Measurements from ENCODE around the gene USP16.

USP16 gene

GRCh38 chr21:29085106-29085752 lies 60.8 kb downstream of the USP16 start:
- no peak for TF ChIP-seq CTCF (IDR thresholded peaks at IDR 0.05; ENCODE audit: insufficient read depth, low read length)
- TF ChIP-seq, protein P1, sequence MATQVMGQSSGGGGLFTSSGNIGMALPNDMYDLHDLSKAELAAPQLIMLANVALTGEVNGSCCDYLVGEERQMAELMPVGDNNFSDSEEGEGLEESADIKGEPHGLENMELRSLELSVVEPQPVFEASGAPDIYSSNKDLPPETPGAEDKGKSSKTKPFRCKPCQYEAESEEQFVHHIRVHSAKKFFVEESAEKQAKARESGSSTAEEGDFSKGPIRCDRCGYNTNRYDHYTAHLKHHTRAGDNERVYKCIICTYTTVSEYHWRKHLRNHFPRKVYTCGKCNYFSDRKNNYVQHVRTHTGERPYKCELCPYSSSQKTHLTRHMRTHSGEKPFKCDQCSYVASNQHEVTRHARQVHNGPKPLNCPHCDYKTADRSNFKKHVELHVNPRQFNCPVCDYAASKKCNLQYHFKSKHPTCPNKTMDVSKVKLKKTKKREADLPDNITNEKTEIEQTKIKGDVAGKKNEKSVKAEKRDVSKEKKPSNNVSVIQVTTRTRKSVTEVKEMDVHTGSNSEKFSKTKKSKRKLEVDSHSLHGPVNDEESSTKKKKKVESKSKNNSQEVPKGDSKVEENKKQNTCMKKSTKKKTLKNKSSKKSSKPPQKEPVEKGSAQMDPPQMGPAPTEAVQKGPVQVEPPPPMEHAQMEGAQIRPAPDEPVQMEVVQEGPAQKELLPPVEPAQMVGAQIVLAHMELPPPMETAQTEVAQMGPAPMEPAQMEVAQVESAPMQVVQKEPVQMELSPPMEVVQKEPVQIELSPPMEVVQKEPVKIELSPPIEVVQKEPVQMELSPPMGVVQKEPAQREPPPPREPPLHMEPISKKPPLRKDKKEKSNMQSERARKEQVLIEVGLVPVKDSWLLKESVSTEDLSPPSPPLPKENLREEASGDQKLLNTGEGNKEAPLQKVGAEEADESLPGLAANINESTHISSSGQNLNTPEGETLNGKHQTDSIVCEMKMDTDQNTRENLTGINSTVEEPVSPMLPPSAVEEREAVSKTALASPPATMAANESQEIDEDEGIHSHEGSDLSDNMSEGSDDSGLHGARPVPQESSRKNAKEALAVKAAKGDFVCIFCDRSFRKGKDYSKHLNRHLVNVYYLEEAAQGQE (IDR thresholded peaks at IDR 0.05; ENCODE audit: insufficient replicate concordance, low read depth) = no peak
- no peak for DNase-seq (ENCODE audit: low read depth in 1 of 2, low spot score in 1 of 2)
- no peak overlapping the region for H3K27ac ChIP-seq (replicated peaks)
- no peak overlapping the region for H3K4me3 ChIP-seq (replicated peaks; ENCODE audit: insufficient read depth, low read length)
- H3K27me3 ChIP-seq (ENCODE audit: insufficient read depth, poor library complexity, severe bottlenecking) = no peaks in the 10 kb centered on the region

DNA sequence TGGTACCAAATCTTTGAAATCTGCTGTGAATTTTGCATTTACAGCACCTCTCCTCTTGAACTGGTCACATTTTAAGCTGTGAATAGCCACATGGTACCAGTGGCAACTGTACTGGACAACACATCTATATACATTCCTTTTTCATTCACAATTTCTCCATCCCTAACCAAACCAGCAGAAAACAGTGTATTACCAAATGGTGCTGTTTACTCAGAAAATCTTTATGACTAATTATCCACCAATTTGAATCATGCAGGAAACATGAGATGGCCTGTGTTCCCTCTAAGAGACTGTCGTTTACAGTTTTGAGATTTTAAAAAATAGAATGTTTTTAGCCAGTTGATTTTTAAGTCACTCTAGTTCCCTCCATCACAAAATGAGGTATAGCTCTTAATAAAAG lies 66.6 kb downstream of the USP16 start:
- Histone ChIP-seq H3K4me3 (replicated peaks; ENCODE audit: insufficient read depth, low read length) (no peak overlapping the region), H3K27me3 (ENCODE audit: insufficient read depth, poor library complexity, severe bottlenecking) (no peaks in the 10 kb centered on the region), H3K27ac (replicated peaks) (no peak overlapping the region)
- DNase-seq (ENCODE audit: low read depth in 1 of 2, low spot score in 1 of 2) = no peak
- TF ChIP-seq POLR2AphosphoS5 (IDR thresholded peaks at IDR 0.05; ENCODE audit: low read depth) (no peak), SPI1 (IDR thresholded peaks at IDR 0.05; ENCODE audit: borderline replicate concordance, low read depth) (no peak), CTCF (IDR thresholded peaks at IDR 0.05; ENCODE audit: insufficient read depth, low read length) (no peak), GABPA (IDR thresholded peaks at IDR 0.05; ENCODE audit: low read depth) (no peak)
- TF ChIP-seq, protein P1 (IDR thresholded peaks at IDR 0.05; ENCODE audit: insufficient replicate concordance, low read depth) = no peak

DNA sequence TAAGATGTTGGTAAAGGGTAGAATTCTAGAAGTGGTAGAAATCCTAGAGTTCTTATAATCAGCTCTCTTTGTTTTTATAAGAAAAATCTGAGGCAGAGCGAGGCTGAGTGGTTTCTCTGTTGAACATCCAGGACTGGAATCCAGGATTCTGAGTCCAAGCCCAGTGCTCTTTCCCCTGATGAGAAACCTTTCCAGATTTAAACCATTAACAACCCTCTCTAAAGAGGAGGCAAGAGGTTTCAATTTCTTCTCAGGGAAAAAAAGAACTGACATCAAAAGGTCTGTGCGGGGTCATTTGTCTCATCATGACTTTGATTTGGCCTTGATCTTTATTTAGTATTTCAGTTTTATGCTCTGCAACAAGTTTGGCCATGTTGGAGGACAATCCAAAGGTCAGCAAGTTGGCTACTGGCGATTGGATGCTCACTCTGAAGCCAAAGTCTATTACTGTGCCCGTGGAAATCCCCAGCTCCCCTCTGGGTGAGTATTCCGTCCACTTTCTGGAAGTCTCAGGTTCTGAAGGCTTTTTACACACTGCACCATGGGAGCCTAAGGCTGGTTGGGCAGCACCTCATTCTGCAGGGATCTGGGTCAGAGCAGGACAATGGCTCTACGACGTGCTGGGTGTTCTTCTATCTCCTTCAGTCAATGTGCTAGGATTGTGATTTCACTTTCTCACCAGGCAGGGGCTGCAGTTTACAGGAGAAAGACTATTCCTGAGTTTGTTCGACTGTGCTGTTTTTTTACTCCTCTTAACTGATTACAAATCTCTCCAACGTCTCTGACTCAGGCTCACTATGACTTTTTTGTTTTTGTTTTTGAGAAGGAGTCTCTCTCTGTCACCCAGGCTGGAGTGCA lies 67.9 kb downstream of the USP16 start:
- H3K4me3 ChIP-seq (replicated peaks; ENCODE audit: insufficient read depth, low read length) = no peak overlapping the region
- H3K27ac ChIP-seq (replicated peaks) = no peak overlapping the region
- H3K27me3 ChIP-seq (ENCODE audit: insufficient read depth, poor library complexity, severe bottlenecking) = no peaks in the 10 kb centered on the region
- TF ChIP-seq POLR2AphosphoS5 (IDR thresholded peaks at IDR 0.05; ENCODE audit: low read depth) (no peak), SPI1 (IDR thresholded peaks at IDR 0.05; ENCODE audit: borderline replicate concordance, low read depth) (no peak), GABPA (IDR thresholded peaks at IDR 0.05; ENCODE audit: low read depth) (no peak), CTCF (IDR thresholded peaks at IDR 0.05; ENCODE audit: insufficient read depth, low read length) (no peak)
- TF ChIP-seq, protein P1 (IDR thresholded peaks at IDR 0.05; ENCODE audit: insufficient replicate concordance, low read depth) = no peak
- no peak for DNase-seq (ENCODE audit: low read depth in 1 of 2, low spot score in 1 of 2)

Data from HL-60 (cell line).